Measurements from ENCODE around the gene FOXJ3. TPM values are rescaled to one million over a fixed set of nuclear protein-coding genes. Genes with fewer than 3 reads are reported as not detected.

Gene FOXJ3
- total RNA-seq, 1 experiment from 2014 or later, result 51.1 TPM

DNA sequence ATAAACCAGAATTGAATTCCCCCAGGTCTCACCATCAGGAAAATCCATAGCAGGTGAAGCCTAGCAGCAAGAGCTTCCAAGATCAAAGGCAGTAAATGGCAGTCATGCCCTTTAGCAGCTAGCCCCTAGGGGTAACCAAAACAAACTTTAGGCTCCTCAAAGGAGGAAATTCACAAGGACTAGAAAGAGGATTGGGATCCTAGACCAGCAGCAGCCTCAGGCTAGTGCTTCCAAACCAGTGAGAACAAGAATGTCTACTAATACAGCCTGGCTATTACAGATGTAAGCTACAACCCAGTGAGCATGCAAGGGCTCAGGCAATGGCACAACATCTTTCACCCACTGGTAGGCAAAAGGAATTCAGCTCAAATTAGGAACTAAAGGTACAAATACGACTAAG lies 34.4 kb upstream of the FOXJ3 start:
- Histone ChIP-seq H3K36me3 (ENCODE audit: control insufficient read depth in 1 of 2, insufficient read depth in 2 of 2, low read length in 2 of 2) (no peaks in the 10 kb centered on the region), H3K4me1 (ENCODE audit: control insufficient read depth in 1 of 2, insufficient read depth in 2 of 2, low read length in 2 of 2) (peaks cover 3 to 15% of the 10 kb centered on the region in 2 experiments; a peak in 2 of 4 replicates), H3K79me2 (ENCODE audit: insufficient read depth, low read length) (no peaks in the 10 kb centered on the region), H3K9ac (ENCODE audit: low read length) (no peak overlapping the region), H3K4me2 (ENCODE audit: low read length) (no peak overlapping the region), H3K27me3 (ENCODE audit: insufficient read depth, low read length) (no peaks in the 10 kb centered on the region), H3K9me2 (ENCODE audit: insufficient read depth) (no peaks in the 10 kb centered on the region), H3K4me3 (replicated peaks in 1 of 2; ENCODE audit: low read depth in 1 of 2, low read length in 2 of 2) (no peak overlapping the region), H3K27ac (ENCODE audit: low read depth, low read length) (no peak overlapping the region), H2AFZ (ENCODE audit: low read depth, low read length, poor library complexity, severe bottlenecking) (no peak overlapping the region), H3K9me3 (ENCODE audit: control insufficient read depth in 1 of 2, insufficient read depth in 1 of 2, low read depth in 1 of 2, low read length in 2 of 2) (no peaks in the 10 kb centered on the region), H4K20me1 (ENCODE audit: insufficient read depth) (no peaks in the 10 kb centered on the region)
- ATAC-seq, result peak; percentile 36
- POLR2A ChIA-PET, result interaction anchor here (0.5 kb wide), 1 partner anchor 75 kb away, joined by 4 read pairs; no protein-coding TSS in a partner anchor
- intact Hi-C loops (cut with micrococcal nuclease), result no loop called here
- RAD21 ChIA-PET (ENCODE audit: low non-redundant PET in 1 of 2, low total read pairs in 2 of 2, uncharacterized antibody in 2 of 2, unreplicated experiment in 2 of 2), result no interaction called here
- no TSS peak for BruUV-seq (replicated peaks)
- TF ChIP-seq ZFX (IDR thresholded peaks at IDR 0.05), result no peak
- no peak for TF ChIP-seq POLR2AphosphoS5 (IDR thresholded peaks at IDR 0.05; ENCODE audit: low read depth, low read length)
- TF ChIP-seq SP1 (IDR thresholded peaks at IDR 0.05; ENCODE audit: low read depth), result no peak
- TF ChIP-seq JUND (IDR thresholded peaks at IDR 0.05), result no peak
- TF ChIP-seq FOSL1 (IDR thresholded peaks at IDR 0.05; ENCODE audit: low read depth), result no peak
- TF ChIP-seq ELF1 (IDR thresholded peaks at IDR 0.05; ENCODE audit: borderline replicate concordance, low read depth), result no peak
- TF ChIP-seq, protein P1, sequence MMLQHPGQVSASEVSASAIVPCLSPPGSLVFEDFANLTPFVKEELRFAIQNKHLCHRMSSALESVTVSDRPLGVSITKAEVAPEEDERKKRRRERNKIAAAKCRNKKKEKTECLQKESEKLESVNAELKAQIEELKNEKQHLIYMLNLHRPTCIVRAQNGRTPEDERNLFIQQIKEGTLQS (IDR thresholded peaks at IDR 0.05), result no peak
- TF ChIP-seq, protein P2, sequence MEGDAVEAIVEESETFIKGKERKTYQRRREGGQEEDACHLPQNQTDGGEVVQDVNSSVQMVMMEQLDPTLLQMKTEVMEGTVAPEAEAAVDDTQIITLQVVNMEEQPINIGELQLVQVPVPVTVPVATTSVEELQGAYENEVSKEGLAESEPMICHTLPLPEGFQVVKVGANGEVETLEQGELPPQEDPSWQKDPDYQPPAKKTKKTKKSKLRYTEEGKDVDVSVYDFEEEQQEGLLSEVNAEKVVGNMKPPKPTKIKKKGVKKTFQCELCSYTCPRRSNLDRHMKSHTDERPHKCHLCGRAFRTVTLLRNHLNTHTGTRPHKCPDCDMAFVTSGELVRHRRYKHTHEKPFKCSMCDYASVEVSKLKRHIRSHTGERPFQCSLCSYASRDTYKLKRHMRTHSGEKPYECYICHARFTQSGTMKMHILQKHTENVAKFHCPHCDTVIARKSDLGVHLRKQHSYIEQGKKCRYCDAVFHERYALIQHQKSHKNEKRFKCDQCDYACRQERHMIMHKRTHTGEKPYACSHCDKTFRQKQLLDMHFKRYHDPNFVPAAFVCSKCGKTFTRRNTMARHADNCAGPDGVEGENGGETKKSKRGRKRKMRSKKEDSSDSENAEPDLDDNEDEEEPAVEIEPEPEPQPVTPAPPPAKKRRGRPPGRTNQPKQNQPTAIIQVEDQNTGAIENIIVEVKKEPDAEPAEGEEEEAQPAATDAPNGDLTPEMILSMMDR (IDR thresholded peaks at IDR 0.05 in 2 of 3, conservative IDR thresholded peaks at IDR 0.05 in 1 of 3; ENCODE audit: borderline replicate concordance in 1 of 3, insufficient read depth in 1 of 3, low read depth in 2 of 3, low read length in 2 of 3), result no peak
- TF ChIP-seq SIN3A (IDR thresholded peaks at IDR 0.05; ENCODE audit: low read depth), result no peak
- TF ChIP-seq EGR1 (IDR thresholded peaks at IDR 0.05; ENCODE audit: low read depth), result no peak
- no peak for TF ChIP-seq EZH2phosphoT487 (IDR thresholded peaks at IDR 0.05; ENCODE audit: borderline replicate concordance)
- no peak for TF ChIP-seq ZNF274 (IDR thresholded peaks at IDR 0.05; ENCODE audit: low read depth, low read length)
- TF ChIP-seq POLR2A (IDR thresholded peaks at IDR 0.05; ENCODE audit: borderline replicate concordance, extremely low read depth, insufficient read depth, insufficient read length), result no peak
- CTCF ChIA-PET, result no interaction called here
- DNase-seq (ENCODE audit: low read depth, low spot score), result no peak
